ENCODE measurements around the gene ABCB8.
"Not testable (repeated sequence)": the region's sequence is repeated elsewhere in the genome, so short reads cannot be mapped to it uniquely, and the experiment has no call there.

Gene ABCB8

GRCh38 chr7:151034312-151035025 lies 6.2 kb downstream of the ABCB8 start:
- H3K4me3 ChIP-seq (ENCODE audit: low read depth, low read length): no peak overlapping the region

- no peak overlapping the region for H3K4me3 ChIP-seq (ENCODE audit: low read depth, low read length)
Measured at GRCh38 chr7:151035026-151035717, 6.9 kb downstream of the ABCB8 start.

GRCh38 chr7:151035902-151036301 lies 7.7 kb downstream of the ABCB8 start:
- no peak overlapping the region for H3K4me3 ChIP-seq (ENCODE audit: low read depth, low read length)

GRCh38 chr7:151038951-151039849 lies 10.9 kb downstream of the ABCB8 start:
- no peak overlapping the region for H3K4me3 ChIP-seq (ENCODE audit: low read depth, low read length)

- H3K4me3 ChIP-seq (ENCODE audit: low read depth, low read length): no peak overlapping the region
Measured at GRCh38 chr7:151039850-151040548, 11.7 kb downstream of the ABCB8 start.

- H3K4me3 ChIP-seq (ENCODE audit: low read depth, low read length): no peak overlapping the region
Measured at GRCh38 chr7:151040616-151041375, 12.5 kb downstream of the ABCB8 start.

GRCh38 chr7:151043449-151043848 lies 15.2 kb downstream of the ABCB8 start:
- not testable (repeated sequence) for H3K4me3 ChIP-seq (ENCODE audit: low read depth, low read length)

- no peak overlapping the region for H3K4me3 ChIP-seq (ENCODE audit: low read depth, low read length)
Measured at GRCh38 chr7:151043959-151044358, 15.7 kb downstream of the ABCB8 start.

GRCh38 chr7:151045262-151045661 lies 17.0 kb downstream of the ABCB8 start:
- H3K4me3 ChIP-seq (ENCODE audit: low read depth, low read length): no peak overlapping the region

- H3K4me3 ChIP-seq (ENCODE audit: low read depth, low read length): no peak overlapping the region
Measured at GRCh38 chr7:151045967-151046366, 17.7 kb downstream of the ABCB8 start.

- no peak overlapping the region for H3K4me3 ChIP-seq (ENCODE audit: low read depth, low read length)
Measured at GRCh38 chr7:151046603-151047573, 18.6 kb downstream of the ABCB8 start.

GRCh38 chr7:151047976-151048815 lies 19.9 kb downstream of the ABCB8 start, which contains the start of gene ASIC3:
Gene ASIC3 (plus strand): TSS chr7:151048531. CDS start chr7:151048886, 355 bp downstream.
- H3K4me3 ChIP-seq (ENCODE audit: low read depth, low read length): no peak within 1 kb of the TSS

GRCh38 chr7:151048911-151049463 lies 20.7 kb downstream of the ABCB8 start:
- no peak overlapping the region for H3K4me3 ChIP-seq (ENCODE audit: low read depth, low read length)

GRCh38 chr7:151051108-151051507 lies 22.9 kb downstream of the ABCB8 start:
- no peak overlapping the region for H3K4me3 ChIP-seq (ENCODE audit: low read depth, low read length)

GRCh38 chr7:151053096-151053495 lies 24.8 kb downstream of the ABCB8 start:
- H3K4me3 ChIP-seq (ENCODE audit: low read depth, low read length): no peak overlapping the region

- no peak overlapping the region for H3K4me3 ChIP-seq (ENCODE audit: low read depth, low read length)
Measured at GRCh38 chr7:151053751-151054150, 25.5 kb downstream of the ABCB8 start.

- H3K4me3 ChIP-seq (ENCODE audit: low read depth, low read length): no peak overlapping the region
Measured at GRCh38 chr7:151056283-151056665, 28.0 kb downstream of the ABCB8 start.

Data from iPS-11a (cell line).